SU-DHL-6 (cell line): ENCODE measurements around the gene PRSS21.

Experiments
- H2AFZ ChIP-seq: fragments of 200-600 bp; sonication (generic); 2 replicates; pipeline ENCODE4 v1.6.1; 2014; ENCODE audit warnings: low read depth, mild to moderate bottlenecking, moderate library complexity, mixed read lengths, antibody characterized with exemption, low read length; ENCODE audit not compliant: severe bottlenecking
- H3F3A ChIP-seq: fragments of 200-600 bp; shearing (Covaris generic); 2 replicates; pipeline ENCODE4 v1.6.0; 2016; ENCODE audit warnings: antibody characterized with exemption, mild to moderate bottlenecking; ENCODE audit not compliant: insufficient read depth
- H3K27ac ChIP-seq: fragments of 200-600 bp; sonication (generic); 2 replicates; pipeline ENCODE4 v1.5.1; 2016; ENCODE audit warnings: low read depth, mild to moderate bottlenecking, low read length, moderate library complexity, mixed read lengths
- H3K27me3 ChIP-seq: fragments of 200-600 bp; sonication (generic), shearing (Covaris generic); 2 replicates; pipeline ENCODE4 v1.6.0; 2014; ENCODE audit warnings: mild to moderate bottlenecking, low read length
- H3K36me3 ChIP-seq: fragments of 200-600 bp; sonication (generic); 2 replicates; pipeline ENCODE4 v1.6.1; 2014; ENCODE audit warnings: mild to moderate bottlenecking, low read length, mixed read lengths
- H3K4me2 ChIP-seq: fragments of 300-600, 200-600 bp; shearing (Covaris generic), sonication (generic); 2 replicates; pipeline ENCODE4 v1.6.0; 2014; ENCODE audit warnings: low read length, low read depth, mild to moderate bottlenecking; ENCODE audit not compliant: poor library complexity, severe bottlenecking
- H3K4me3 ChIP-seq: fragments of 200-600 bp; sonication (generic); 2 replicates; pipeline ENCODE4 v1.5.1; 2014; ENCODE audit warnings: antibody characterized with exemption, low read length, mild to moderate bottlenecking, mixed read lengths; ENCODE audit not compliant: insufficient read depth, poor library complexity, severe bottlenecking
- H3K79me2 ChIP-seq: fragments of 200-600 bp; sonication (generic); 2 replicates; pipeline ENCODE4 v1.6.1; 2014; ENCODE audit warnings: mild to moderate bottlenecking, low read length, moderate library complexity; ENCODE audit not compliant: insufficient read depth
- H3K9ac ChIP-seq: fragments of 200-600 bp; sonication (generic); 2 replicates; pipeline ENCODE4 v1.7.0; 2014; ENCODE audit warnings: mild to moderate bottlenecking, low read length
- H3K9me2 ChIP-seq: fragments of 200-600 bp; sonication (generic); replicated peaks from 2 replicates; pipeline ENCODE4 v1.6.1; 2014; ENCODE audit warnings: low read length; ENCODE audit not compliant: insufficient read depth
- H3K9me3 ChIP-seq: fragments of 200-600 bp; sonication (generic); 2 replicates; pipeline ENCODE4 v1.6.1; 2014; ENCODE audit warnings: low read length, mixed read lengths; ENCODE audit not compliant: insufficient read depth
- H4K20me1 ChIP-seq: fragments of 200-600 bp; sonication (generic); 2 replicates; pipeline ENCODE4 v1.6.1; 2014; ENCODE audit warnings: low read depth, mild to moderate bottlenecking, antibody characterized with exemption, low read length, moderate library complexity, mixed read lengths
- CTCF ChIP-seq: fragments of 200-600 bp; sonication (generic); IDR thresholded peaks from one replicate; pipeline ENCODE4 v1.5.1; 2017; ENCODE audit warnings: antibody characterized with exemption, mild to moderate bottlenecking, low read length, moderate library complexity; ENCODE audit not compliant: insufficient read depth, poor library complexity, severe bottlenecking
- EZH2phosphoT487 ChIP-seq: fragments of 200-600 bp; sonication (generic), shearing (Covaris generic); conservative IDR thresholded peaks from 2 replicates; pipeline ENCODE4 v1.6.1; 2018; ENCODE audit warnings: mild to moderate bottlenecking, antibody characterized with exemption, low read length, moderate library complexity, mixed read lengths

PRSS21 gene

GRCh38 chr16:2814551-2815298 lies 2.3 kb upstream of the PRSS21 start:
- H3K27me3 ChIP-seq, result no peaks in the 10 kb centered on the region
- H3K9ac ChIP-seq, result no peak overlapping the region
- H3K9me3 ChIP-seq, result no peaks in the 10 kb centered on the region
- no peaks in the 10 kb centered on the region for H3F3A ChIP-seq
- no peak overlapping the region for H3K27ac ChIP-seq
- H3K79me2 ChIP-seq, result no peaks in the 10 kb centered on the region
- TF ChIP-seq EZH2phosphoT487 (no peak), CTCF (no peak)
- no peaks in the 10 kb centered on the region for H3K36me3 ChIP-seq
- no peak overlapping the region for H3K4me3 ChIP-seq
- H2AFZ ChIP-seq, result no peak overlapping the region
- no peaks in the 10 kb centered on the region for H3K9me2 ChIP-seq
- H4K20me1 ChIP-seq, result no peaks in the 10 kb centered on the region
- no peak overlapping the region for H3K4me2 ChIP-seq

GRCh38 chr16:2815299-2815771 lies 1.7 kb upstream of the PRSS21 start:
- no peaks in the 10 kb centered on the region for H3K9me2 ChIP-seq
- TF ChIP-seq CTCF, result no peak
- no peak for TF ChIP-seq EZH2phosphoT487
- no peak overlapping the region for H3K9ac ChIP-seq
- H3K36me3 ChIP-seq, result no peaks in the 10 kb centered on the region
- no peak overlapping the region for H3K27ac ChIP-seq
- no peaks in the 10 kb centered on the region for H4K20me1 ChIP-seq
- no peaks in the 10 kb centered on the region for H3K79me2 ChIP-seq
- H3F3A ChIP-seq, result no peaks in the 10 kb centered on the region
- no peaks in the 10 kb centered on the region for H3K9me3 ChIP-seq
- H2AFZ ChIP-seq, result no peak overlapping the region
- H3K4me2 ChIP-seq, result no peak overlapping the region
- H3K4me3 ChIP-seq, result no peak overlapping the region
- no peaks in the 10 kb centered on the region for H3K27me3 ChIP-seq

- no peaks in the 10 kb centered on the region for H3K36me3 ChIP-seq
- no peaks in the 10 kb centered on the region for H3K27me3 ChIP-seq
- no peaks in the 10 kb centered on the region for H3K9me2 ChIP-seq
- no peak overlapping the region for H3K9ac ChIP-seq
- no peak overlapping the region for H3K4me3 ChIP-seq
- no peaks in the 10 kb centered on the region for H4K20me1 ChIP-seq
- no peak overlapping the region for H2AFZ ChIP-seq
- H3F3A ChIP-seq, result no peaks in the 10 kb centered on the region
- H3K27ac ChIP-seq, result no peak overlapping the region
- H3K79me2 ChIP-seq, result no peaks in the 10 kb centered on the region
- no peak overlapping the region for H3K4me2 ChIP-seq
- H3K9me3 ChIP-seq, result no peaks in the 10 kb centered on the region
- TF ChIP-seq EZH2phosphoT487 (no peak), CTCF (no peak)
Observed at GRCh38 chr16:2817340-2818271, 569 bp downstream of the PRSS21 start.
